Endometrial microvascular endothelial cells (primary cell): ENCODE data around the gene MANSC4. TPM values are rescaled to one million over a fixed set of nuclear protein-coding genes. Genes with fewer than 3 reads are reported as not detected.

ENCODE experiments used
- in situ Hi-C: cut with HindIII; loops from 2 replicates; pipeline ENCODE4 v1.10.0; 2017; ENCODE audit warnings: low sequenced_read_pairs, low pct_unique_long_range_greater_than_20kb; ENCODE audit errors: inconsistent ontology term
- total RNA-seq: library from RNA; depleted of rRNA; stranded (reverse); fragments of >200 nt; gene quantifications from one replicate; pipeline ENCODE4 v1.2.3, GENCODE V29; 2015; ENCODE audit errors: inconsistent ontology term

MANSC4 gene
- total RNA-seq, 1 donor from 2014 or later: not detected

DNA sequence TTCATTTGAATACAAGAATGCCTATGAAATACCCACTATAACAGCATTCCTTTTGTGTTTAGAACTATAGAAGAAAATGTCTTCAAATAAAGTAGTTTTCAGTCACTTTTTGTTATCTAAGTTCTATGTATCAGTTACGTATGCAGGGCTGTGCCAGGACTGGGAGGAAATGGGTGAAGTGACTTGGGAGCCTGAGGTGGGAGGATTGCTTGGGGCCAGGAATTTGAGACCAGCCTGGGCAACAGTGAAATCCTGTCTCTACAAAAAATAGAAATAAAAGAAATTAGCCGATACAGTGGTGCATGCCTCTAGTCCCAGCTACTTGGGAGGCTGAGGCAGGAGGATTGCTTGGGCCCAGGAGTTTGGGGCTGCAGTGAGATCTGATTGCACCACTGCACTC, 22.9 kb upstream of the MANSC4 start:
- in situ Hi-C loops: no loop called here

GRCh38 chr12:27802511-27802910, 22.5 kb upstream of the MANSC4 start:
- in situ Hi-C loops: no loop called here

DNA sequence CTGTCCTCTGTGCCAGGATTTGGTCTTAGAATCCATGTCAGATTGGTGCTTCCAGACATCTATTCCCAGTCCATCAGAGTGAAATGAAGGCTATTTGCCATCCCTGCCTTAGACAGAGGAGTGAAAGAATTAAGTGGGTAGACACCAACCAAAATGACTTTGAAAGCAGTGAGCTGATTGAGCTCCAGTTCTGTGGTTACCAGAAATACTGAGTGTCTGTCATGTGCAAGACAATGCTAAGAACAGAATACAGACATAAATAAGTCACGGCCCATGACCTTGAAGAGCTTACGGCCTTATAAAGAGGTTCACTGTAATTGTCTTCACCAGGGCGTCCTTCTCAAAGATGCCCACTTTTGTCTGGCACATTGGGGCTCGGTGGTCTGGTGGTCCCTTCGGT, 21.6 kb upstream of the MANSC4 start:
- in situ Hi-C loops: no loop called here

DNA sequence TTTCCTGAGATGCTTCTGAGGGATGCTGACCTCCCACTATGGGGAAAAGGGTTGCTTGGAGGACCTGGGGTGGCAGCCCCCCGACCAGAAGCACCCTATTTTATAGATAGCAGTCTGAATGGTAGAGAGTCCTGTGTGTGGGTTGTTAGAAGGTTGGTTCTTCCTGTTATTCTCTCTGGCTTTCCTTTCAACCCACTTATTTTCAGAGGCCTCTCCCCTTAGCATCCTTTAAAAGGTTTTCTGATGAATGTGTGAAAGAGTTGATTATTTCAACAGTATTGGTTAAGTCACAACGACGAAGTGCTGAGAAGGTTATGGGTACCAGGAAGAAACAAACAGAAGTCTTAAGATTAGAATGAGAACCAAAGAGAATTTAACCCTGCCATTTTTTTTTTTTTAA, 20.8 kb upstream of the MANSC4 start:
- in situ Hi-C loops: no loop called here

DNA sequence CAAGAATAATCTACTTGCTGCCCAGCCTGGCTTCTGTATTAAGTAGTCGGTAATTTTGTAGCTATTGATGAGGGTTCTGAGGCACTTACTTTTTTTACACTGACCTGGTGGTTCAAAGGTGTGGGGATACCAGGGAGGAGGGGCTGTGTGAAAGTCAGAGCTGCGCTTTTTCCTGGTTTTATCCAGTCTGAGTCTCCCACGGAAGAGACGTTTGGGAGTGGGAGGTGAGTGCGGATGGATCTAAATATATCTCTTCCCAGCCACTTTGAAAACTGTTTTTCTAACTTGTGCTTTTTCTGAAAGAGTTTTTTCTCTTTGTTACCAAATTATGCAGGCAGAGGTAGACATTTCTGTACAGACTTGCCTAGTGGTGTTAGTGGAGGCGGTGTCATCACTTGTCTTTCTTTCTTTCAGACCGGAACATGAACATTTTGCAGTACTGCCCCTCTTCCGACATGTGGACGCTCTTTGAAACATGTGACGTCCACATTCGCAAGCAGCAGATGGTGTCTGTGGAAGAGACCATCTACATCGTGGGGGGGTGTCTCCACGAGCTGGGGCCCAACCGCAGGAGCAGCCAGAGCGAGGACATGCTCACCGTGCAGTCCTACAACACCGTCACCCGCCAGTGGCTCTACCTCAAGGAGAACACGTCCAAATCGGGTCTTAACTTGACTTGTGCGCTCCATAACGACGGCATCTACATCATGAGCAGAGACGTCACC, 17.4 kb upstream of the MANSC4 start:
- in situ Hi-C loops: no loop called here

- in situ Hi-C loops: no loop called here
Observed at GRCh38 chr12:27796128-27796527, 16.1 kb upstream of the MANSC4 start.

DNA sequence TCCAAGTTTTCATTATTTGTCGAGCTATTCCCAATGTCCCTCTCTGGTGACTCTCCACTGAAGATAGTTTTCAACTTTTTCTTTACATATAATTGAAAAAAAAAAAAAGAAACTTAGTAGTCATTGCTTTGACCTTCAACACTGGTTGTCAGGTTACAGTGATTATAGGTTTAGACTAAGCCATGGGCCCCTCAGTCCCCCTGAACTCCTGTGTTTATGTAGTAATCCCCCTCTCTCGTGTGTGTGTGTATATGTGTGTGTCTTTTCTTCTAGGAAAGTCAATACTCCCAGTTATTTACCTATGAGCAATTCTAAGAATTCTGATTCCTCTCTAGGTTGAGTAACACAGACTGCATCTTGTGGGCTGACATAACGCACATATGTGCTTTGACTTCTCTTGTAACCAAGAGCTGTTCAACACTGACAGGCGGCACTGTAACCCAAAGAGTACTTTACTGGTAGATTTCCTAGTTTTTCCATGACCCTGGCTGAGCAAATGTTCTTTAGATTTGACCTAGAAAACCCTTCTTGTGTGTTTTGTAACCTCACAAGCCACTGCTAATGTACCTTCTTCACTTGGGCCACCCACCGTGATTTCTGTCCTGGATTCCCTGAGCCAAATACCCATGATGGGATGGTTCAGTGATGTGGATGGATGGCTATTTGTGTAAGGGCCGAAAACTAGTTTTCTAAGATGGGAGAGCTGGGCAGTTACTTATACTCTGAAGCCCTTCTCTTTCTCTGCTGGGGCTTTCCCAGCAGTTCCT, 15.0 kb upstream of the MANSC4 start:
- in situ Hi-C loops: no loop called here

DNA sequence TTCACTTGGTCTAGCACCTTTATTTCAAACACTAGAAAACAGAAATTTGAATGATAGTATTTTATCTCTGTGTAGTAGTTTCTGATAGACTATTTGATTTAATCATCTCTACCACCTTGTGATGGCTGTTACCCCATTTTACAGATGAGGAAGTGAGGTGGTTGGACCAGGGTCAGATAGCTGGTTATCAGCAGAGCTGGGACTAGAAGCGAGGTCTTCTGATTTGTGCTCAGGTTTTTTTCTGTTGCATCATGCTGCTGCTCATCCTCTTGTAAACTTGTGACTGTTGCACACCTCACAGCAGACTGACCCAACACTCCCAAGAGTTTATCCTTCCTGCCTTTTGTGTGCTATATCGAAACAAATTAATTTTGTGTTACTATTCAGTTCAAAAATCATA, 10.1 kb upstream of the MANSC4 start:
- in situ Hi-C loops: no loop called here

- in situ Hi-C loops: no loop called here
Observed at GRCh38 chr12:27787559-27787958, 7.5 kb upstream of the MANSC4 start.

DNA sequence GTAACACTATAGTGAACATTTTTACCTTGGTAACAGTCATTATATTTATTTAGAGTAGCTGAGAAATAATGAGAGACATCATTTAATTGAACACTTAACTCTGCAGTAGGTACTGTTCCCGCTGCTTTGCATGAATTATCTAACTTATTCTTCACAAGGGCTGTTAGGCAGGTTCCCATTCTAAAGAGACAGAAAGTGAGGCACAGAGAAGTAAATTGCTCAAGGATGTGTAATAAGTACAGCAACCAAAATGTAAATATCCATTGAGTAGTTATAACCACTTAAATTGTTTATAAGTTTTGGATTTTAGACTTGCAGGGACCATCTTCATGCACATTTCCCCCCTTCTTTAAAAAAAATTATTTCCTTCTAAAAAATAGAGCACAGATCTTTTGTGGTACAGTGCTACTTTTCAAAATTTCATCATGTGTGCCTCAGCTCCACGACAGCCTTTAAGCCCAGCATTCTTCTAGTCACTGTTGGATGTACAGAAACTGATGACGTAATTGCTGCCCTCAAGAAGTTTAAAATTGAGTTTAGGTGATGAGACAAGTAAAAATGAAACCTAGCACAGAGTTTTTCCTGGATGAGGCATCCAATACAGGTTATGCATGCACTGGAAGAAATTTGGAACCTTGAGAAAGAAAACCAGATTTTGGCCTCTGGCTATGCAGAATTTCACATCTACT, 6.0 kb upstream of the MANSC4 start:
- in situ Hi-C loops: no loop called here

DNA sequence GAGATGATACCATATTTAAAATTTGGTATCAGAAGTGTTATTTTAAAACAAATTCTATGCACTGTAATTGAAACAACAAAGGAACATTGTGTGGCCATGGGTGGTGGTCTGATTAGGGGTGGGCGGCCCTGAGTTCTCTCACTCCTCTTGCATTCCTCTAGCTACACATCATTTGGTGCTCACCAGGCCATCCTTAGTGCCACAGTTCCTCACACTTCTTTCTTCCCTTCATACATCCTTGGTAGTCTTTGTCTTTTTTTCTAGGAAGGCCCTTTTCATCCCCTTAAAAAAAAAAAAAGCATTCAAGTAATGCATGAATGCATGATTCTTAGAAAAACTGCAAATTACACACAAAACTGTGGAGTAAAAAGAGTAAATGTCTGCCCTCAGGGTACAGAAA, 2.4 kb upstream of the MANSC4 start:
- in situ Hi-C loops: no loop called here

GRCh38 chr12:27781680-27782079, 1.6 kb upstream of the MANSC4 start:
- in situ Hi-C loops: no loop called here

- in situ Hi-C loops: no loop called here
Observed at GRCh38 chr12:27780612-27781408, 774 bp upstream of the MANSC4 start.

- in situ Hi-C loops: no loop called here
Observed at GRCh38 chr12:27779416-27779919, 568 bp downstream of the MANSC4 start.

DNA sequence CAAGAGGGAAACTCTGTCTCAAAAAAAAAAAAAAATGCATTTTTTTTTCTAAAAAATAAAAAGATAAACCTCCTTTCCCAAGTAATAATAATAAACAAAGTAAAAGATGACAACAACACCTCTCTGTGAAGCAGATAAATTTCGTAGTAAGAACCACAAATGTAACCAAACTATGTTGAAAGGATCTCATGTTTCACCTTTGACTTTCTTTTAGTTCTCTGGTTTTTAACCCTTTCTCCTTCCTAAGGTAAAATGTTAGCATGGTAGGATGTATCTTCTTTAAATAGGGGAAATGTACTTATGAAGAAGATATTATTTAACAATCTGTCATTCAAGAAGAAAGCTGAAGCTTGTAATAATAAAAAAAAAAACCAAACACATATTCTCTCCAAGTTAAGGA, 1.8 kb downstream of the MANSC4 start:
- in situ Hi-C loops: no loop called here

DNA sequence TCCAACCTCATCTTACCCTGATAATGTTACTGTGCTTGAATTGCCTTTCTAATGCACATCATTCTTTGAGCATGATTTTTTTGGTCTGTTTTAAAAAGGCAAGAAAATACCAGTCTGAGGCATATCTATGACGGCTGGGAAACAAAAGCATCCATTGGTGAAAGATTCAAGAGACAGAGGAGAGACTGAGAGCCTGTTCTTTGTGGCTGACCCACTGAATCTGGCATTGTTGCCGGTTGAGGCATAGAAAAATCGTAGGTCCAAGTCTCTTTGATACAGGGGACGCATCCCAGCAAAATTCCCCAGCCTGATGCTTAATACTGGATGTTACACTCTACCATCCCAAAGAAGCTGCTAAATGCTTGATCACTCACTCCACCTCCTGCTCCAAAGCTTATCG, 2.9 kb downstream of the MANSC4 start:
- in situ Hi-C loops: no loop called here

DNA sequence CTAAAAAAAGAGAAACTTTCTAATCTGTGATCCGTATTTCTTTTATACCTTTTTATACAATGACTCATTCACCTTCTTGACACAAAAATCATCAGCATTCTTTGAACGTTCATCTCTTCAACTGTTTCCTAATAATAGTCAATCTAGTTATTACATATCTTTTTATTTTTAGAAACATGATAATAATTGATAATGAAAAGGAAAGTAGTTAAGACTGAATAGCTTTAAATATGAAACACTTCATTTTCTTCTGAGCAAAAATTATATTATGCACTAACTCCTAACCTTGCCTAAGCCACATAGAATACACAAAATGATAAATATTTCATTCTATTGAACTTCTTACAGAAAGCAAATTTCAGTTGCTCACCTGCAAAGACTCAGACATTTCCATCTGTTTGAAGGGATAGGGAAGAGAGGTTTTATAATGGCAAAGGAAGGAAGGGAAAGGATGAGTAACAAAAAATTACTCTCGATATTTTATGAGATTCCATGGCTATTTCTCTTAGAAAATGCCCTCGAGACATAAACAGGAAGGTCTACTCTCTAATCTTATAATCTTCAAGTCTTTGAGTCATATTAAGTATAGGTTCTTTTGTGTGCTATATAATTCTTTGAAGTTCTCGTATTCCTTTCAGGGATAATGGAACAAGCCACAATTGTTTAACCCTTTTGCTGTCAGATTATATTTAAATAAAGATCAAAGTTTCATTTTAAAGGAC, 7.5 kb downstream of the MANSC4 start:
- in situ Hi-C loops: no loop called here

- in situ Hi-C loops: no loop called here
Observed at GRCh38 chr12:27771481-27772327, 8.3 kb downstream of the MANSC4 start.
